HCT116 (cell line): Measurements from ENCODE around the gene CBFA2T3. TPM values are rescaled to one million over a fixed set of nuclear protein-coding genes. Genes with fewer than 3 reads are reported as not detected.

Experiments used
- ATAC-seq: fragments of 200-7000 bp; cut with Tn5 transposase; 2 replicates; pipeline ENCODE4 v1.9.1; 2020; ENCODE audit warnings: mild to moderate bottlenecking, moderate library complexity
- BruUV-seq: library from RNA; stranded (reverse); fragments of 400-500 nt; replicated peaks from 2 replicates; lab custom pipeline; 2021; lab: Mats Ljungman, UMichigan
- CTCF ChIA-PET: fragments of 300-600 bp; sonication (Branson Sonifier 250); formaldehyde crosslinking; loops from one replicate; lab custom pipeline; 2021; ENCODE audit warnings: antibody characterized with exemption; lab: Charles Lee
- POLR2A ChIA-PET: fragments of 300-600, 350-600 bp; sonication (Branson Sonifier 250); formaldehyde crosslinking; loops from one replicate; lab custom pipeline; 2021; ENCODE audit warnings: antibody characterized with exemption; lab: Charles Lee
- RAD21 ChIA-PET, 2 experiments: fragments of 300-600 bp; sonication (Branson Sonifier 250); formaldehyde crosslinking; loops; one replicate each; lab custom pipeline; 2023; ENCODE audit warnings: low total read pairs in 2 of 2; ENCODE audit not compliant: uncharacterized antibody in 2 of 2, unreplicated experiment in 2 of 2, low non-redundant PET in 1 of 2; lab: Charles Lee
- DNase-seq: peaks from one replicate; pipeline ENCODE4 v3.0.0-alpha.2; 2010; ENCODE audit warnings: low read depth, low spot score
- H2AFZ ChIP-seq: fragments of 200-600 bp; shearing (Covaris generic), sonication (generic); 2 replicates; pipeline ENCODE4 v1.6.1; 2017; ENCODE audit warnings: low read depth, mixed run types, mixed read lengths, antibody characterized with exemption, low read length; ENCODE audit not compliant: poor library complexity, severe bottlenecking
- H3K27ac ChIP-seq: 2 replicates; pipeline ENCODE4 v1.5.1; 2012; ENCODE audit warnings: low read depth, low read length
- H3K27me3 ChIP-seq: fragments of 200-600 bp; sonication (generic); 2 replicates; pipeline ENCODE4 v1.6.1; 2016; ENCODE audit warnings: mixed run types, low read length, mixed read lengths; ENCODE audit not compliant: insufficient read depth
- H3K36me3 ChIP-seq, 2 experiments: fragments of 200-500 bp in 1 of 2; fragments of 200-600 bp in 1 of 2; sonication (Bioruptor generic) in 1 of 2; sonication (generic) in 1 of 2; 2 replicates each; pipeline versions ENCODE4 v1.5.1 to v1.6.1; 2014 to 2016; ENCODE audit warnings: low read length in 2 of 2, inconsistent platforms in 1 of 2, mixed read lengths in 1 of 2, mixed run types in 1 of 2; ENCODE audit not compliant: insufficient read depth in 2 of 2, control insufficient read depth in 1 of 2
- H3K4me1 ChIP-seq, 2 experiments: fragments of 200-600 bp in 1 of 2; sonication (generic) in 1 of 2; 2 replicates each; pipeline versions ENCODE4 v1.5.1 to v1.6.1; 2012 to 2017; ENCODE audit warnings: low read length in 2 of 2, inconsistent platforms in 1 of 2, mild to moderate bottlenecking in 1 of 2, mixed read lengths in 1 of 2, mixed run types in 1 of 2, moderate library complexity in 1 of 2; ENCODE audit not compliant: insufficient read depth in 2 of 2, control insufficient read depth in 1 of 2
- H3K4me2 ChIP-seq: fragments of 200-600 bp; sonication (generic); 2 replicates; pipeline ENCODE4 v1.6.1; 2017; ENCODE audit warnings: mixed run types, low read length, mixed read lengths
- H3K4me3 ChIP-seq, 2 experiments: fragments of 200-600 bp in 1 of 2; sonication (generic) in 1 of 2; replicated peaks in 1 of 2; 2 replicates each; pipeline ENCODE4 v1.5.1; 2011 to 2016; ENCODE audit warnings: low read length in 2 of 2, control low read depth in 1 of 2, low read depth in 1 of 2, mild to moderate bottlenecking in 1 of 2, mixed read lengths in 1 of 2, mixed run types in 1 of 2
- H3K79me2 ChIP-seq: fragments of 200-600 bp; sonication (generic); 2 replicates; pipeline ENCODE4 v1.6.1; 2017; ENCODE audit warnings: mild to moderate bottlenecking, mixed run types, low read length, moderate library complexity, mixed read lengths; ENCODE audit not compliant: insufficient read depth
- H3K9ac ChIP-seq: fragments of 200-600 bp; sonication (generic); 2 replicates; pipeline ENCODE4 v1.6.1; 2016; ENCODE audit warnings: low read length, mixed read lengths
- H3K9me2 ChIP-seq: fragments of 200-600 bp; sonication (generic), shearing (Covaris generic); 2 replicates; pipeline ENCODE4 v1.6.1; 2017; ENCODE audit warnings: mixed run types, mild to moderate bottlenecking, moderate library complexity; ENCODE audit not compliant: insufficient read depth
- H3K9me3 ChIP-seq, 2 experiments: fragments of 200-500 bp in 1 of 2; fragments of 200-600 bp in 1 of 2; sonication (Bioruptor generic) in 1 of 2; sonication (generic) in 1 of 2; 2 replicates each; pipeline ENCODE4 v1.6.1; 2014 to 2017; ENCODE audit warnings: low read length in 2 of 2, mixed read lengths in 2 of 2, inconsistent platforms in 1 of 2, low read depth in 1 of 2, mild to moderate bottlenecking in 1 of 2, mixed run types in 1 of 2, moderate library complexity in 1 of 2; ENCODE audit not compliant: control insufficient read depth in 1 of 2, insufficient read depth in 1 of 2
- H4K20me1 ChIP-seq: fragments of 200-600 bp; sonication (generic), shearing (Covaris generic); 2 replicates; pipeline ENCODE4 v1.6.1; 2017; ENCODE audit warnings: mixed run types, mild to moderate bottlenecking, moderate library complexity; ENCODE audit not compliant: insufficient read depth
- ATF3 ChIP-seq: IDR thresholded peaks from 2 replicates; pipeline ENCODE4 v1.6.1; 2012
- CBX3 ChIP-seq: IDR thresholded peaks from 2 replicates; pipeline ENCODE4 v1.6.1; 2012; ENCODE audit warnings: low read depth
- CEBPB ChIP-seq: IDR thresholded peaks from 2 replicates; pipeline ENCODE4 v1.6.1; 2012; ENCODE audit warnings: low read depth
- CTCF ChIP-seq, 3 experiments: fragments of 200-600 bp in 1 of 3; sonication (generic) in 1 of 3; IDR thresholded peaks in 2 of 3; conservative IDR thresholded peaks in 1 of 3; 2 replicates each; pipeline ENCODE4 v1.5.1; 2012 to 2017; ENCODE audit warnings: low read depth in 2 of 3, low read length in 2 of 3, antibody characterized with exemption in 1 of 3, borderline replicate concordance in 1 of 3, control low read depth in 1 of 3, mild to moderate bottlenecking in 1 of 3, mixed read lengths in 1 of 3, mixed run types in 1 of 3, moderate library complexity in 1 of 3; ENCODE audit not compliant: insufficient read depth in 1 of 3
- EGR1 ChIP-seq: IDR thresholded peaks from 2 replicates; pipeline ENCODE4 v1.6.1; 2012; ENCODE audit warnings: low read depth
- EZH2phosphoT487 ChIP-seq: fragments of 200-600 bp; IDR thresholded peaks from 2 replicates; pipeline ENCODE4 v1.6.1; 2018; ENCODE audit warnings: antibody characterized with exemption, borderline replicate concordance
- JUND ChIP-seq: IDR thresholded peaks from 2 replicates; pipeline ENCODE4 v1.6.1; 2012
- MAX ChIP-seq: IDR thresholded peaks from 2 replicates; pipeline ENCODE4 v1.6.1; 2012
- POLR2A ChIP-seq: IDR thresholded peaks from 2 replicates; pipeline ENCODE4 v1.7.0; 2011; ENCODE audit warnings: borderline replicate concordance; ENCODE audit not compliant: insufficient read depth, insufficient read length; ENCODE audit errors: extremely low read depth
- RAD21 ChIP-seq: IDR thresholded peaks from 2 replicates; pipeline ENCODE4 v1.6.1; 2012; ENCODE audit warnings: low read depth, mild to moderate bottlenecking
- SIN3A ChIP-seq: IDR thresholded peaks from 2 replicates; pipeline ENCODE4 v1.6.1; 2012; ENCODE audit warnings: low read depth
- SP1 ChIP-seq: IDR thresholded peaks from 2 replicates; pipeline ENCODE4 v1.6.1; 2012; ENCODE audit warnings: low read depth
- SRF ChIP-seq: IDR thresholded peaks from 2 replicates; pipeline ENCODE4 v1.6.1; 2012; ENCODE audit warnings: low read depth
- TCF7L2 ChIP-seq: IDR thresholded peaks from 2 replicates; pipeline ENCODE4 v1.7.0; 2011; ENCODE audit warnings: borderline replicate concordance, inconsistent platforms; ENCODE audit not compliant: insufficient read depth, insufficient read length; ENCODE audit errors: extremely low read depth
- YY1 ChIP-seq: IDR thresholded peaks from 2 replicates; pipeline ENCODE4 v1.6.1; 2011; ENCODE audit warnings: low read length, low read depth, moderate library complexity, mild to moderate bottlenecking; ENCODE audit not compliant: insufficient replicate concordance; ENCODE audit errors: extremely low read depth
- ZBTB33 ChIP-seq: IDR thresholded peaks from 2 replicates; pipeline ENCODE4 v1.6.1; 2011; ENCODE audit warnings: mild to moderate bottlenecking, low read length, moderate library complexity; ENCODE audit not compliant: insufficient replicate concordance; ENCODE audit errors: extremely low read depth
- ZFX ChIP-seq: fragments of 450-650 bp; IDR thresholded peaks from 2 replicates; pipeline ENCODE4 v1.6.1; 2017
- intact Hi-C: fragments of 100-400 bp; cut with micrococcal nuclease; formaldehyde crosslinking; loops from 2 replicates; pipeline ENCODE4 v1.10.0; 2022
- total RNA-seq: library from RNA; stranded (reverse); gene quantifications from one replicate; pipeline ENCODE4 v1.2.1, GENCODE V29; 2021; ENCODE audit not compliant: unreplicated experiment

Gene CBFA2T3
- total RNA-seq, 1 experiment from 2014 or later = 19.1 TPM

GRCh38 chr16:89001117-89002027 lies 24.4 kb upstream of the CBFA2T3 start:
- TF ChIP-seq SRF = no peak
- no peak for TF ChIP-seq ZBTB33
- TF ChIP-seq ATF3 = no peak
- TF ChIP-seq JUND = no peak
- TF ChIP-seq YY1 = no peak
- no peak for TF ChIP-seq EGR1
- TF ChIP-seq ZFX = no peak
- TF ChIP-seq MAX = no peak
- no peak for TF ChIP-seq CEBPB
- no peak for TF ChIP-seq CBX3
- TF ChIP-seq POLR2A = no peak
- no peak for TF ChIP-seq SIN3A
- no peak for TF ChIP-seq RAD21
- TF ChIP-seq SP1 = no peak
- no peak for TF ChIP-seq EZH2phosphoT487
- TF ChIP-seq TCF7L2 = no peak
- TF ChIP-seq CTCF (IDR thresholded peaks at IDR 0.05 in 2 of 3, conservative IDR thresholded peaks at IDR 0.05 in 1 of 3; ENCODE audit: borderline replicate concordance in 1 of 3, insufficient read depth in 1 of 3, low read depth in 2 of 3, low read length in 2 of 3) = no peak
- no peak overlapping the region for H3K4me3 ChIP-seq
- no peak overlapping the region for H2AFZ ChIP-seq
- H3K9me3 ChIP-seq = peaks cover 17 to 31% of the 10 kb centered on the region in 2 experiments; a peak in 3 of 4 replicates
- no peaks in the 10 kb centered on the region for H3K27me3 ChIP-seq
- H4K20me1 ChIP-seq = no peaks in the 10 kb centered on the region
- POLR2A ChIA-PET = no interaction called here
- no peaks in the 10 kb centered on the region for H3K9me2 ChIP-seq
- H3K9ac ChIP-seq = no peak overlapping the region
- H3K4me1 ChIP-seq = no peaks in the 10 kb centered on the region
- DNase-seq (no peak), ATAC-seq (no peak)
- no TSS peak for BruUV-seq
- H3K27ac ChIP-seq = no peak overlapping the region
- RAD21 ChIA-PET = no interaction called here
- H3K4me2 ChIP-seq = no peak overlapping the region
- no peaks in the 10 kb centered on the region for H3K36me3 ChIP-seq
- CTCF ChIA-PET = no interaction called here
- intact Hi-C loops = no loop called here
- no peaks in the 10 kb centered on the region for H3K79me2 ChIP-seq
